H9 (cell line): Measurements from ENCODE around the gene ST6GALNAC2. TPM values are rescaled to one million over a fixed set of nuclear protein-coding genes. Genes with fewer than 3 reads are reported as not detected.

ENCODE experiments used
- DNase-seq: peaks from one replicate; pipeline ENCODE4 v3.0.0-alpha.2; 2017
- H2AFZ ChIP-seq: one replicate; pipeline ENCODE4 v1.6.1; 2013; ENCODE audit warnings: mild to moderate bottlenecking, low read length, control low read depth, moderate library complexity
- H2AK5ac ChIP-seq: 2 replicates; pipeline ENCODE4 v1.6.1; 2013; ENCODE audit warnings: low read length, control low read depth, mixed read lengths; ENCODE audit not compliant: insufficient read length
- H2BK120ac ChIP-seq: one replicate; pipeline ENCODE4 v1.6.1; 2013; ENCODE audit warnings: low read depth, mild to moderate bottlenecking, low read length, control low read depth, inconsistent platforms; ENCODE audit not compliant: poor library complexity, severe bottlenecking
- H2BK12ac ChIP-seq: 2 replicates; pipeline ENCODE4 v1.6.1; 2013; ENCODE audit warnings: low read length, control low read depth, mixed read lengths, low read depth; ENCODE audit not compliant: insufficient read length
- H2BK15ac ChIP-seq: 2 replicates; pipeline ENCODE4 v1.6.1; 2013; ENCODE audit warnings: low read depth, low read length, control low read depth
- H2BK20ac ChIP-seq: one replicate; pipeline ENCODE4 v1.6.1; 2013; ENCODE audit warnings: low read depth, mild to moderate bottlenecking, low read length, control low read depth, inconsistent platforms; ENCODE audit not compliant: poor library complexity, severe bottlenecking
- H2BK5ac ChIP-seq: 2 replicates; pipeline ENCODE4 v1.6.1; 2013; ENCODE audit warnings: low read length, control low read depth, mixed read lengths; ENCODE audit not compliant: insufficient read length
- H3K14ac ChIP-seq: 2 replicates; pipeline ENCODE4 v1.6.1; 2013; ENCODE audit warnings: low read length, control low read depth; ENCODE audit not compliant: insufficient read depth
- H3K18ac ChIP-seq: 2 replicates; pipeline ENCODE4 v1.6.1; 2013; ENCODE audit warnings: low read depth, mild to moderate bottlenecking, mixed read lengths, low read length, control low read depth; ENCODE audit not compliant: insufficient read length
- H3K23ac ChIP-seq: 2 replicates; pipeline ENCODE4 v1.6.1; 2013; ENCODE audit warnings: low read length, control low read depth, mixed read lengths, low read depth; ENCODE audit not compliant: insufficient read length
- H3K23me2 ChIP-seq: 2 replicates; pipeline ENCODE4 v1.6.1; 2013; ENCODE audit warnings: low read depth, mild to moderate bottlenecking, mixed read lengths, low read length, control low read depth; ENCODE audit not compliant: insufficient read length, poor library complexity, severe bottlenecking
- H3K27ac ChIP-seq: 2 replicates; pipeline ENCODE4 v1.5.1; 2013; ENCODE audit warnings: low read length, control low read depth, mixed read lengths, low read depth; ENCODE audit not compliant: insufficient read length
- H3K27me3 ChIP-seq: 2 replicates; pipeline ENCODE4 v1.6.1; 2013; ENCODE audit warnings: low read length, control low read depth, inconsistent platforms; ENCODE audit not compliant: insufficient read depth
- H3K4ac ChIP-seq: 2 replicates; pipeline ENCODE4 v1.6.1; 2013; ENCODE audit warnings: low read depth, mild to moderate bottlenecking, control low read depth, inconsistent platforms, low read length, moderate library complexity
- H3K4me1 ChIP-seq: 2 replicates; pipeline ENCODE4 v1.6.1; 2013; ENCODE audit warnings: low read length, control low read depth, inconsistent platforms; ENCODE audit not compliant: insufficient read depth
- H3K4me2 ChIP-seq: 2 replicates; pipeline ENCODE4 v1.6.1; 2013; ENCODE audit warnings: low read length, control low read depth, mixed read lengths; ENCODE audit not compliant: insufficient read length, insufficient read depth
- H3K56ac ChIP-seq: 2 replicates; pipeline ENCODE4 v1.6.1; 2013; ENCODE audit warnings: low read depth, mild to moderate bottlenecking, mixed read lengths, low read length, control low read depth; ENCODE audit not compliant: insufficient read length
- H3K79me1 ChIP-seq: 2 replicates; pipeline ENCODE4 v1.6.1; 2013; ENCODE audit warnings: low read depth, mild to moderate bottlenecking, moderate library complexity, low read length, control low read depth, inconsistent platforms; ENCODE audit not compliant: insufficient read depth, poor library complexity, severe bottlenecking
- H3K79me2 ChIP-seq: 2 replicates; pipeline ENCODE4 v1.6.1; 2013; ENCODE audit warnings: low read length, control low read depth, inconsistent platforms; ENCODE audit not compliant: insufficient read depth
- H3K9ac ChIP-seq: 2 replicates; pipeline ENCODE4 v1.6.1; 2013; ENCODE audit warnings: low read length, control low read depth, mixed read lengths; ENCODE audit not compliant: insufficient read length; ENCODE audit errors: extremely low read depth
- H3K9me3 ChIP-seq: one replicate; pipeline ENCODE4 v1.6.1; 2013; ENCODE audit warnings: low read depth, low read length, inconsistent platforms; ENCODE audit not compliant: control insufficient read depth
- H3T11ph ChIP-seq: one replicate; pipeline ENCODE4 v1.6.1; 2013; ENCODE audit warnings: mild to moderate bottlenecking, low read length, control low read depth, inconsistent platforms
- H4K20me1 ChIP-seq: one replicate; pipeline ENCODE4 v1.6.1; 2013; ENCODE audit not compliant: control insufficient read depth, insufficient read length, insufficient read depth
- H4K5ac ChIP-seq: 2 replicates; pipeline ENCODE4 v1.6.1; 2013; ENCODE audit warnings: low read depth, mild to moderate bottlenecking, mixed read lengths, low read length, control low read depth; ENCODE audit not compliant: insufficient read length
- H4K8ac ChIP-seq: replicated peaks from 2 replicates; pipeline ENCODE4 v1.6.1; 2013; ENCODE audit warnings: low read length, control low read depth, mixed read lengths, low read depth; ENCODE audit not compliant: insufficient read length
- H4K91ac ChIP-seq: 2 replicates; pipeline ENCODE4 v1.6.1; 2013; ENCODE audit warnings: low read depth, mild to moderate bottlenecking, moderate library complexity, mixed read lengths, low read length, control low read depth; ENCODE audit not compliant: insufficient read length
- H3K27ac Mint-ChIP-seq, 3 experiments: 2 replicates in 2 of 3; 3 replicates in 1 of 3; pipeline ENCODE4 v1.8.0; 2020 to 2021; ENCODE audit warnings: mixed read lengths in 3 of 3, mild to moderate bottlenecking in 1 of 3, moderate library complexity in 1 of 3
- H3K27me3 Mint-ChIP-seq: 2 replicates; pipeline ENCODE4 v1.8.0; 2021; ENCODE audit warnings: low read depth, mild to moderate bottlenecking, moderate library complexity, mixed read lengths
- H3K36me3 Mint-ChIP-seq, 3 experiments: 2 replicates in 2 of 3; 3 replicates in 1 of 3; pipeline ENCODE4 v1.8.0; 2020 to 2021; ENCODE audit warnings: low read depth in 3 of 3, mixed read lengths in 3 of 3; ENCODE audit not compliant: insufficient read depth in 1 of 3
- H3K4me1 Mint-ChIP-seq, 2 experiments: 2 replicates each; pipeline ENCODE4 v1.8.0; 2020; ENCODE audit warnings: mixed read lengths in 2 of 2
- H3K4me3 Mint-ChIP-seq, 2 experiments: 2 replicates in 1 of 2; 3 replicates in 1 of 2; pipeline ENCODE4 v1.8.0; 2020 to 2021; ENCODE audit warnings: mild to moderate bottlenecking in 2 of 2, mixed read lengths in 2 of 2, moderate library complexity in 1 of 2
- H3K9me3 Mint-ChIP-seq, 2 experiments: 2 replicates in 1 of 2; 3 replicates in 1 of 2; pipeline ENCODE4 v1.8.0; 2020; ENCODE audit warnings: mild to moderate bottlenecking in 2 of 2, mixed read lengths in 2 of 2, moderate library complexity in 1 of 2
- WGBS: extraction: QIAGEN DNeasy Blood & Tissue Kit; methylation state at CpG from one replicate; pipeline ENCODE4 v1.1.7; 2013; ENCODE audit warnings: missing lambda C conversion rate, low lambda C conversion rate, mixed read lengths; ENCODE audit not compliant: insufficient read length; ENCODE audit errors: extremely low coverage; 5-methylcytosine and 5-hydroxymethylcytosine counted together
- total RNA-seq: library from RNA; stranded (reverse); gene quantifications from 2 replicates; pipeline ENCODE4 v1.2.1, GENCODE V29; 2021
- TF ChIP-seq, protein P1 (sequence below): fragments of 200-600 bp; sonication (generic); conservative IDR thresholded peaks from 3 replicates; pipeline ENCODE4 v1.8.0; 2021; ENCODE audit warnings: antibody characterized with exemption, mild to moderate bottlenecking

Gene ST6GALNAC2
- total RNA-seq, 1 experiment from 2014 or later: 0.46 TPM

- H3K9me3 ChIP-seq: no peaks in the 10 kb centered on the region
- no peak within 1 kb of the TSS for H2BK5ac ChIP-seq
- Mint-ChIP-seq H3K9me3 (no peaks in the 10 kb centered on the region), H3K36me3 (no peaks in the 10 kb centered on the region), H3K27me3 (peaks cover 68% of the 10 kb centered on the region), H3K4me3 (peak within 1 kb of the TSS; percentile 67 to 79), H3K27ac (peak within 1 kb of the TSS in 1 of 3 experiments; percentile 74; a peak in 1 of 7 replicates), H3K4me1 (peaks cover 20 to 38% of the 10 kb centered on the region in 2 experiments)
- H2BK120ac ChIP-seq: no peak within 1 kb of the TSS
- TF ChIP-seq, protein P1, sequence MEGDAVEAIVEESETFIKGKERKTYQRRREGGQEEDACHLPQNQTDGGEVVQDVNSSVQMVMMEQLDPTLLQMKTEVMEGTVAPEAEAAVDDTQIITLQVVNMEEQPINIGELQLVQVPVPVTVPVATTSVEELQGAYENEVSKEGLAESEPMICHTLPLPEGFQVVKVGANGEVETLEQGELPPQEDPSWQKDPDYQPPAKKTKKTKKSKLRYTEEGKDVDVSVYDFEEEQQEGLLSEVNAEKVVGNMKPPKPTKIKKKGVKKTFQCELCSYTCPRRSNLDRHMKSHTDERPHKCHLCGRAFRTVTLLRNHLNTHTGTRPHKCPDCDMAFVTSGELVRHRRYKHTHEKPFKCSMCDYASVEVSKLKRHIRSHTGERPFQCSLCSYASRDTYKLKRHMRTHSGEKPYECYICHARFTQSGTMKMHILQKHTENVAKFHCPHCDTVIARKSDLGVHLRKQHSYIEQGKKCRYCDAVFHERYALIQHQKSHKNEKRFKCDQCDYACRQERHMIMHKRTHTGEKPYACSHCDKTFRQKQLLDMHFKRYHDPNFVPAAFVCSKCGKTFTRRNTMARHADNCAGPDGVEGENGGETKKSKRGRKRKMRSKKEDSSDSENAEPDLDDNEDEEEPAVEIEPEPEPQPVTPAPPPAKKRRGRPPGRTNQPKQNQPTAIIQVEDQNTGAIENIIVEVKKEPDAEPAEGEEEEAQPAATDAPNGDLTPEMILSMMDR: no peak
- H2BK20ac ChIP-seq: no peak within 1 kb of the TSS
- peaks cover 11% of the 10 kb centered on the region for H3K23me2 ChIP-seq
- no peak within 1 kb of the TSS for H2AFZ ChIP-seq
- H2AK5ac ChIP-seq: no peak within 1 kb of the TSS
- no peak within 1 kb of the TSS for H2BK15ac ChIP-seq
- H3K56ac ChIP-seq: no peak within 1 kb of the TSS
- no peak within 1 kb of the TSS for H2BK12ac ChIP-seq
- DNase-seq: no peak
- no peak within 1 kb of the TSS for H3K27ac ChIP-seq
- no peak within 1 kb of the TSS for H4K91ac ChIP-seq
- peaks cover 4% of the 10 kb centered on the region for H4K20me1 ChIP-seq
- peak within 1 kb of the TSS; percentile 70 for H3K4me2 ChIP-seq
- H3K27me3 ChIP-seq: peaks cover 20% of the 10 kb centered on the region; the same call in 1 of the 2 replicates
- no peak within 1 kb of the TSS for H4K8ac ChIP-seq
- WGBS: no CpG with 5 or more reads among the region's 95 CpGs
- peaks cover 2% of the 10 kb centered on the region; the same call in 1 of the 2 replicates for H3K4me1 ChIP-seq
- H3K23ac ChIP-seq: no peak within 1 kb of the TSS
- no peak within 1 kb of the TSS for H3T11ph ChIP-seq
- no peak within 1 kb of the TSS for H3K4ac ChIP-seq
- no peaks in the 10 kb centered on the region for H3K79me1 ChIP-seq
- peak within 1 kb of the TSS; percentile 53; the same call in 1 of the 2 replicates for H3K14ac ChIP-seq
- H4K5ac ChIP-seq: no peak within 1 kb of the TSS
- H3K79me2 ChIP-seq: no peaks in the 10 kb centered on the region
- no peak within 1 kb of the TSS for H3K18ac ChIP-seq
- H3K9ac ChIP-seq: no peak within 1 kb of the TSS
Observed at GRCh38 chr17:76537578-76538280, 47.9 kb downstream of the ST6GALNAC2 start, which contains the start of gene CYGB. TSS of gene CYGB (minus strand) at chr17:76537709. CDS start at chr17:76537542, 167 bp downstream.
